ENCODE measurements around the gene EIF6.

EIF6 gene

DNA sequence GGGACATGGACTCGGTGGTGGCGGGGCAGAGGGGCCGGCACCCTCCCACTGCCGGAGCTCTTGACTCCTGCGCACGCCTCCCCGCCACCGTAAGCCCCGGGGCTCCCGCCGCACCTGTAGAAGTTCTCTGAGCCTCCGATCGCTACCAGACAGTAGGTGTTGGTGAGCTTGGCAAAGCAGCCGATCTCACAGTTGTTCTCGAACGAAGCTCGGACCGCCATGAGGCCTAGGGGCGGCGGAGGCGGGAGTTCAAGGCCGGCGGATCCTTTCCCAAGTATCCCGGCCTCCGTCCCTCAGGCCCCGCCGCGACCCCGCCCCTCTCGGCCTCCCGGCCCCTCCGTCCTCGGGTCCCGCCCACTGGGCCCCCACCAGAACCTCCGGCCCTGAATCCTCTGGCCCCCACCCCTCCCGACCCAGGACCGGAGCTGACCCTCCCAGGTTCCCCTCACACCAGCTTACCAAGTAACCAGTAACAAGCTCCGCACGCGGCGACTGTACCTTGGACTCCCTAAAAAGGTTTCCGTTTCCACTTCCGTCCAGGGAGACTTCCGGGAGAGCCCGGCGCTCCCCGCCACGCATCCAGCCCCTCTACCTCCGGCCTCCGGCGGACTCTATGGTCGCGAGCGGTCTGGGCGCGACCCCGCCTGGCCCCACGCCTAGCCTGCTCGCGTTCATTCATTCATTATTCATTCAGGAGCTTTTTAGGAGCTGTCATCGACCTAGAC, at the start of gene EIF6:
Gene EIF6, minus strand, starts transcription at position 506 of the 725 bp plus-strand sequence. Its CDS starts 285 bp downstream, at position 221.
- DNase-seq (ENCODE audit: low spot score) = peak; percentile 94
- in situ Hi-C loops (cut with MboI; ENCODE audit: low pct_unique_long_range_greater_than_20kb, low sequenced_read_pairs, unreplicated experiment) = no loop called here
- TF ChIP-seq, protein P1, sequence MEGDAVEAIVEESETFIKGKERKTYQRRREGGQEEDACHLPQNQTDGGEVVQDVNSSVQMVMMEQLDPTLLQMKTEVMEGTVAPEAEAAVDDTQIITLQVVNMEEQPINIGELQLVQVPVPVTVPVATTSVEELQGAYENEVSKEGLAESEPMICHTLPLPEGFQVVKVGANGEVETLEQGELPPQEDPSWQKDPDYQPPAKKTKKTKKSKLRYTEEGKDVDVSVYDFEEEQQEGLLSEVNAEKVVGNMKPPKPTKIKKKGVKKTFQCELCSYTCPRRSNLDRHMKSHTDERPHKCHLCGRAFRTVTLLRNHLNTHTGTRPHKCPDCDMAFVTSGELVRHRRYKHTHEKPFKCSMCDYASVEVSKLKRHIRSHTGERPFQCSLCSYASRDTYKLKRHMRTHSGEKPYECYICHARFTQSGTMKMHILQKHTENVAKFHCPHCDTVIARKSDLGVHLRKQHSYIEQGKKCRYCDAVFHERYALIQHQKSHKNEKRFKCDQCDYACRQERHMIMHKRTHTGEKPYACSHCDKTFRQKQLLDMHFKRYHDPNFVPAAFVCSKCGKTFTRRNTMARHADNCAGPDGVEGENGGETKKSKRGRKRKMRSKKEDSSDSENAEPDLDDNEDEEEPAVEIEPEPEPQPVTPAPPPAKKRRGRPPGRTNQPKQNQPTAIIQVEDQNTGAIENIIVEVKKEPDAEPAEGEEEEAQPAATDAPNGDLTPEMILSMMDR (IDR thresholded peaks at IDR 0.05; ENCODE audit: extremely low read depth, insufficient read depth, missing control alignments) = no peak

DNA sequence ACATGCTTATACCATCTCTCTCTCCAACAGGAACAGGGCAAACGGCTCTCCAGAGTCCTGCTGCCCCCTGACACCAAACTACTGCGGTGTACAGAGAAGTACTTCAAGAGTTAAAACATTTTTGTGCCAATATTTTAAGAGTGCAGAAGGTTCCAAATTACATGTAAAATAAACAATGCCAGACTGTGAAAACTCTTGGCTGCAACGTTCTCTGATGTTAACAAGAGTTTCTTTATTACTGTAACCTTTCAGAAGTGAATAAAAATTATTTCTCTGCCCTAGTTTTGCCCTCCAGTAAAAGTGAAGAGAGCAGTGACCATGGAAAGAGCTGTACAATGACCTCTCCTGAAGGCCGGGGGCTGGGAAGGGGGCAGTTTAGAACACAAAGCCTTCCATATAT, 49.0 kb upstream of the EIF6 start:
- DNase-seq (ENCODE audit: low spot score) = no peak
- TF ChIP-seq, protein P1 (IDR thresholded peaks at IDR 0.05; ENCODE audit: extremely low read depth, insufficient read depth, missing control alignments) = no peak
- in situ Hi-C loops (cut with MboI; ENCODE audit: low pct_unique_long_range_greater_than_20kb, low sequenced_read_pairs, unreplicated experiment) = no loop called here

DNA sequence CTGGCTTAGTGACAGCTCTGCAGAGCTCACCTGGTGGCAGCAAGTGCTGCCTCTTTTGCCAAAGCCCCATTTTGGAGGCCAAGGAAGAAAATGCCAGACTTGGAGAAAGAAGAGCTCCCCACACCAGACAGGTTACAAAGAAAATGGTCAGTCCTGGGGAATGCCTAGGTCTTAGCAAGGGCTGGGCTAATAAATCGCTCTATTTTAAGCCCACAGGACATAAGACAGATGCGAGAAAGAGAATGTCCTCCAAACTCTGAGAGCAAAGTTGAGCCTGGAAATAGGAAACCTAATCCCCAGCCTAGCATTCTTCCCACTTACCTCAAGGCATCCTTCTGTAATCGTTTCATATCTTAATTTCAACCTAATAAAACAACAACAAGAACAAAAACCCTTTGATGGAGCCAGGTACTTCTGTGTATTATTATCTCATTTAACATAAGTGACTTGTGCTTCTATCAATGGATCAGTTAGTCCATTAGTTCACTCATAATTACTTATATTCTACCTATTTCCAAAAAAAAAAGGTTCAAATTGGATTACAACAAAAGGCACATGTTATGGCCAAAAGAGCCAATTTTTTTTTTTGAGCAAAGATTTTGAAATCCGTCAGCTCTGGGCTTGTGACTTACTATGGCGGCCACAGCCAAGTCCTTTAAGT, 48.1 kb upstream of the EIF6 start:
- in situ Hi-C loops (cut with MboI; ENCODE audit: low pct_unique_long_range_greater_than_20kb, low sequenced_read_pairs, unreplicated experiment) = no loop called here
- DNase-seq (ENCODE audit: low spot score) = no peak
- TF ChIP-seq, protein P1 (IDR thresholded peaks at IDR 0.05; ENCODE audit: extremely low read depth, insufficient read depth, missing control alignments) = no peak

DNA sequence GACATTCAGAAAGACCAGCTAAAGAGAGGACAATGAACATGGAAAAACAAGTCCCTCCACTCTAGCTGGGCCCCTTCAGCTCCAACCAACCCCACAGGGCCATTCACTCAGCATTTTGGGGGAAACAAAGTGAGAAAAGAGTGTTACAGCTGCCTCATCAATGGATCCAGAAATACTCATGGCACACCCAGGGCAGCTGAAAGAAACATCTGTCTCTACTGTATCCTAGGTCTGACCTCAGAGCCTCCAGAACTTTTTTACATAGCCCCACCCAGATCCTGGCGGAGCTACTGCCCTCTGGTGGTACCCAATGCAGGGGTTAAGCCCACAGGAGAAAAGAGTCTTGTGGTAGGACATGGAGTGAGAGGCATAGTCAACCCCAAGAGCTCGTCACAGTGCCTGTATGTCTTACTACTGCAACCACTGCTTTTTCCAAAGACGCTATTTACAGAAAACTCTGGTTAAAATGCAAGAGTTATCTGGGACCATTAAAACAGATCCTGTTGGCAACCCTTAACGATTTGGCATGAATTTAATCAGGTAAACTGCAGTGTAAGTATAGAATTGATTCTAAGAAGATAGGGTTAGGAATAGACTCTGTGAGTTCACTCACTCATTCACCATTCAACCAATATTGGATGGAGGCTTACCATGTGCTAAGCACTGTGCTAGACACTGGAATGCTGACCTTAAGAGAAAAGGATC, 45.0 kb upstream of the EIF6 start:
- peak; percentile 45 for DNase-seq (ENCODE audit: low spot score)
- TF ChIP-seq, protein P1 (IDR thresholded peaks at IDR 0.05; ENCODE audit: extremely low read depth, insufficient read depth, missing control alignments) = peak; percentile 65
- in situ Hi-C loops (cut with MboI; ENCODE audit: low pct_unique_long_range_greater_than_20kb, low sequenced_read_pairs, unreplicated experiment) = no loop called here

DNA sequence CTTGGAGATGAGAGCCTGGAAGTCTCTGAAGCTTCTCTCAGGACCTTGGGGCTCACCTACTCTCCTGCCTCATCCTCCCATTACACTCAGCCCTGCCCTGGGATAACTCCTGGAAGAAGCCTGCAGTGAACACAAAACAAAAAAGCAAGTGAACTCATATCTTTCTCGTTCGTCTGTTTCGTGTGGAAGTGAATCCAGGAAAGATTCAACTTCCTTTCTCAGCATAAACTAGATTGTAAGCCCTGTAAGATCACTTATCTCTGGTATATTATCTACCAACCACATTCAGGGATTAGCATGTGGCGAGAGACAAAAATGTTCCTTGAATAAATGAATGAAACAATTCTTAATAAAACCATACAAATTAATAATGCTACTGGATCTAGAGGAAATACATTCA, 44.1 kb upstream of the EIF6 start:
- TF ChIP-seq, protein P1 (IDR thresholded peaks at IDR 0.05; ENCODE audit: extremely low read depth, insufficient read depth, missing control alignments) = no peak
- in situ Hi-C loops (cut with MboI; ENCODE audit: low pct_unique_long_range_greater_than_20kb, low sequenced_read_pairs, unreplicated experiment) = no loop called here
- no peak for DNase-seq (ENCODE audit: low spot score)

DNA sequence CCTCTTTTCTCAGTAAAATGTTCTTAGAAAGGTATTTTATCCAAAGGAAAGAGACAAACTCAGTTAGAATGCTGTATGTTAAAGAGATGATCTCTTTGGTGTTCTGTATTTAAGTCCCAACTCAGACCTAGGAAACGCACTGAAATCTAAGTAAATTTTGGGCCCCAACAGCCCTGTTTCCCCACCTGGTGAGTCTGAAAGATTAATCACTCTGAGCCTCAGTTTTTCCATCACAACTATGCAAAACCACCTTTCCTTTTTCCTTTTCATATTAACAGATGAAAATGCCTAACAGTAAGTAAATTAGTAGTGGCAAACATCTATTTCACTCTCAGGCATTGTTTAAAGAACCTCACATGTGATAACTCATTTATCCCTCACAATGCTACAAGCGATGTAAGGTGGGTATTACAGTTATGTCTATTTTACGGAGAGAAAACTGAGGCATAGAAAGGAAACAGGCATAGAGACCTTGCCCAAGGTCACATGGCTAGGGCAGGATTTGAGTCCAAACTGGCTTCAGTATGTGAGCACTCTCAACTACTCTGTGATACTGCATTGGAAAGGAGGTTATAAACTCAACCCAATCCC, 43.6 kb upstream of the EIF6 start:
- in situ Hi-C loops (cut with MboI; ENCODE audit: low pct_unique_long_range_greater_than_20kb, low sequenced_read_pairs, unreplicated experiment) = no loop called here
- no peak for DNase-seq (ENCODE audit: low spot score)
- TF ChIP-seq, protein P1 (IDR thresholded peaks at IDR 0.05; ENCODE audit: extremely low read depth, insufficient read depth, missing control alignments) = no peak

All from GM13977 (cell line).